Peyer's patch (tissue), 4 donors: ENCODE results near the gene SPATC1L.

ENCODE experiments used
- POLR2A ChIP-seq, 2 donors: fragments of 450-650 bp; IDR thresholded peaks; one replicate each; pipeline ENCODE4 v1.5.1; 2017; ENCODE audit warnings: antibody characterized with exemption in 2 of 2, mild to moderate bottlenecking in 2 of 2, moderate library complexity in 2 of 2
- TF ChIP-seq, protein P1 (sequence below), 6 experiments: fragments of 450-650 bp in 4 of 6; fragments of 200-600 bp in 2 of 6; sonication (generic) in 1 of 6; IDR thresholded peaks; one replicate each; pipeline ENCODE4 v1.5.1; 2017 to 2019; ENCODE audit warnings: antibody characterized with exemption in 6 of 6, mild to moderate bottlenecking in 3 of 6, moderate library complexity in 1 of 6

DNA sequence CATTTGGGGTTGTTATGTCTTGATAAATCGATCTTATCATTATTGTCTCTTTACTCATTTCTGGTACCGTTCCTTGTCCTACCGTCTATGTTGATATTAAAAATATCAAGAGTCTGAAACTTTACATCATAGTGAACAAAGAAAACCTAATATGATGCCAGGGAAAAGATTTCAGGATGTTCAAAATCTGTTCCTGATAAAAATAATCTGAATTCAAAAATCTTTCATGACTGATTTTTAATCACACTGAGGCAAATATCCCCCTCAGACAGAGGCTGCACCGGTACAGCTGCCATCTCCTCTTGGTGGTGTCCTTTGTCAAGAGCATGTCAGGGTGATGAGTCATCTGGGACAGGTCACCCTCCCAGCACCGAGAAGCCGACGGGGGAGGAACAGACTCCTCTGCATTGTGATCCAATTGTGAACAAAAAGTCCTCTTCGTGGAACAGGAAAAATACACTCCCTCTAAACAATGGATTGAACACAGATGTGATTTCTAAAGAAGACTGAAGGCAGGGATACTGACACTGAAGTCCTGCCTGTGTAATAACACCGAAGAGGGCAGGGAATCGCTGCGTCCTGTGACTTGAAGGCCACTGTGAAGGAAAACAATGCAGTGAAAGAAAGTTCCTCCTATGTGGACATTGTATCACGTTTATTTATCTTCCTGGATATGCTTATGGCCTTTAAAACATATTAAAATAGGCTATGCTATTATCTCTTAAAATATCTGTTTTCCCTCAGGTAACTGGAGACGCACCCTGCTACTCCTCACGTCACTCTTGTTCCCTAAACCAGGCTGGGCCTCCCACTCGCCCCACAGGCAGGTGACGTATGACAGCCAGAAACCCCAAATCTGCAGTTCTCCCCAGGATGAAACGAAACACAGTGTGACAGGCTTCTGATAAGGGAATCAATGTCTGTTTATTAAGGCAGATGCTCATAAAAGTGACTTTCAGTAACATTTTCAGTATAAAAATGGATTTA is 4.3 kb upstream of the SPATC1L start:
- TF ChIP-seq, protein P1, sequence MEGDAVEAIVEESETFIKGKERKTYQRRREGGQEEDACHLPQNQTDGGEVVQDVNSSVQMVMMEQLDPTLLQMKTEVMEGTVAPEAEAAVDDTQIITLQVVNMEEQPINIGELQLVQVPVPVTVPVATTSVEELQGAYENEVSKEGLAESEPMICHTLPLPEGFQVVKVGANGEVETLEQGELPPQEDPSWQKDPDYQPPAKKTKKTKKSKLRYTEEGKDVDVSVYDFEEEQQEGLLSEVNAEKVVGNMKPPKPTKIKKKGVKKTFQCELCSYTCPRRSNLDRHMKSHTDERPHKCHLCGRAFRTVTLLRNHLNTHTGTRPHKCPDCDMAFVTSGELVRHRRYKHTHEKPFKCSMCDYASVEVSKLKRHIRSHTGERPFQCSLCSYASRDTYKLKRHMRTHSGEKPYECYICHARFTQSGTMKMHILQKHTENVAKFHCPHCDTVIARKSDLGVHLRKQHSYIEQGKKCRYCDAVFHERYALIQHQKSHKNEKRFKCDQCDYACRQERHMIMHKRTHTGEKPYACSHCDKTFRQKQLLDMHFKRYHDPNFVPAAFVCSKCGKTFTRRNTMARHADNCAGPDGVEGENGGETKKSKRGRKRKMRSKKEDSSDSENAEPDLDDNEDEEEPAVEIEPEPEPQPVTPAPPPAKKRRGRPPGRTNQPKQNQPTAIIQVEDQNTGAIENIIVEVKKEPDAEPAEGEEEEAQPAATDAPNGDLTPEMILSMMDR (IDR thresholded peaks at IDR 0.05) = no peak
- TF ChIP-seq POLR2A (IDR thresholded peaks at IDR 0.05) = no peak
